NCI-H226 (cell line): Measurements from ENCODE around the gene ADRA2A.

Experiments used
- DNase-seq: peaks from one replicate; pipeline ENCODE4 v3.0.0-alpha.2; 2015

Gene ADRA2A

GRCh38 chr10:111113238-111113960 lies 36.6 kb downstream of the ADRA2A start:
- no peak for DNase-seq

GRCh38 chr10:111113961-111114757 lies 37.3 kb downstream of the ADRA2A start:
- peak; percentile 6 for DNase-seq

GRCh38 chr10:111114758-111115500 lies 38.1 kb downstream of the ADRA2A start:
- DNase-seq: no peak

GRCh38 chr10:111116211-111116610 lies 39.4 kb downstream of the ADRA2A start:
- no peak for DNase-seq

- DNase-seq: no peak
Observed at GRCh38 chr10:111116762-111117445, 40.1 kb downstream of the ADRA2A start.

- DNase-seq: no peak
Observed at GRCh38 chr10:111117528-111118277, 40.9 kb downstream of the ADRA2A start.

- no peak for DNase-seq
Observed at GRCh38 chr10:111118758-111119157, 41.9 kb downstream of the ADRA2A start.

GRCh38 chr10:111119637-111120036 lies 42.8 kb downstream of the ADRA2A start:
- no peak for DNase-seq

GRCh38 chr10:111122127-111122526 lies 45.3 kb downstream of the ADRA2A start:
- DNase-seq: no peak

GRCh38 chr10:111123883-111124282 lies 47.1 kb downstream of the ADRA2A start:
- DNase-seq: no peak

GRCh38 chr10:111125102-111125501 lies 48.3 kb downstream of the ADRA2A start:
- DNase-seq: no peak

- peak; percentile 16 for DNase-seq
Observed at GRCh38 chr10:111126077-111126476, 49.2 kb downstream of the ADRA2A start.

GRCh38 chr10:111127081-111127848 lies 50.4 kb downstream of the ADRA2A start:
- no peak for DNase-seq

- DNase-seq: peak; percentile 80
Observed at GRCh38 chr10:111128331-111129180, 51.7 kb downstream of the ADRA2A start.

- no peak for DNase-seq
Observed at GRCh38 chr10:111129363-111129762, 52.5 kb downstream of the ADRA2A start.

- DNase-seq: no peak
Observed at GRCh38 chr10:111130471-111130870, 53.6 kb downstream of the ADRA2A start.
